Measurements from ENCODE around the gene GREB1L. TPM values are rescaled to one million over a fixed set of nuclear protein-coding genes. Genes with fewer than 3 reads are reported as not detected.

Gene GREB1L
- polyA plus RNA-seq, 3 donors = 0.21 to 4.5 (median 3.8) TPM

- no peak overlapping the region for H3K27ac ChIP-seq (ENCODE audit: low read depth, low read length)
- WGBS, 3 donors = 90 to 95% (median 94%) methylated on average over 15 of the region's 15 CpGs
Measured at GRCh38 chr18:21489919-21490495, 248.0 kb downstream of the GREB1L start.

GRCh38 chr18:21490748-21491147, 248.7 kb downstream of the GREB1L start:
- 71 to 80% (median 75%) methylated on average over 4 of the region's 4 CpGs for WGBS, 3 donors
- H3K27ac ChIP-seq (ENCODE audit: low read depth, low read length) = no peak overlapping the region

GRCh38 chr18:21496277-21496835, 254.3 kb downstream of the GREB1L start:
- 60 to 86% (median 80%) methylated on average over 12 of the region's 12 CpGs for WGBS, 3 donors
- no peak overlapping the region for H3K27ac ChIP-seq (ENCODE audit: low read depth, low read length)

- H3K27ac ChIP-seq (ENCODE audit: low read depth, low read length) = no peak overlapping the region
- WGBS, 3 donors = 89 to 94% (median 90%) methylated on average over 14 to 16 of the region's 16 CpGs
Measured at GRCh38 chr18:21499997-21500396, 258.0 kb downstream of the GREB1L start.

GRCh38 chr18:21502661-21503060, 260.6 kb downstream of the GREB1L start:
- H3K27ac ChIP-seq (ENCODE audit: low read depth, low read length) = no peak overlapping the region
- 86 to 92% (median 89%) methylated on average over 7 of the region's 7 CpGs for WGBS, 3 donors

- no peak overlapping the region for H3K27ac ChIP-seq (ENCODE audit: low read depth, low read length)
- 86 to 92% (median 89%) methylated on average over 13 of the region's 13 CpGs for WGBS, 3 donors
Measured at GRCh38 chr18:21507913-21508701, 266.1 kb downstream of the GREB1L start.

GRCh38 chr18:21509062-21509461, 267.0 kb downstream of the GREB1L start:
- WGBS, 3 donors = 82 to 86% (median 82%) methylated on average over 5 of the region's 5 CpGs
- no peak overlapping the region for H3K27ac ChIP-seq (ENCODE audit: low read depth, low read length)

- WGBS, 3 donors = 97 to 98% (median 97%) methylated on average over 2 of the region's 2 CpGs
Measured at GRCh38 chr18:21513292-21513691, 271.3 kb downstream of the GREB1L start.

GRCh38 chr18:21513741-21514140, 271.7 kb downstream of the GREB1L start:
- 89 to 97% (median 95%) methylated on average over 5 of the region's 5 CpGs for WGBS, 3 donors
- no peak overlapping the region for H3K27ac ChIP-seq (ENCODE audit: low read depth, low read length)

More at GRCh38 chr18:21513292-21513691, 271.3 kb downstream of the GREB1L start:
- H3K27ac ChIP-seq (ENCODE audit: low read depth, low read length) = no peak overlapping the region

GRCh38 chr18:21522530-21522929, 280.5 kb downstream of the GREB1L start:
- no peak overlapping the region for H3K27ac ChIP-seq (ENCODE audit: low read depth, low read length)
- WGBS, 3 donors = 92 to 97% (median 95%) methylated on average over 6 of the region's 6 CpGs

GRCh38 chr18:21525916-21526315, 283.9 kb downstream of the GREB1L start:
- WGBS, 3 donors = 77 to 83% (median 80%) methylated on average over 2 of the region's 2 CpGs
- no peak overlapping the region for H3K27ac ChIP-seq (ENCODE audit: low read depth, low read length)

GRCh38 chr18:21526463-21526862, 284.4 kb downstream of the GREB1L start:
- WGBS, 3 donors = 67 to 90% (median 87%) methylated on average over 2 of the region's 2 CpGs
- H3K27ac ChIP-seq (ENCODE audit: low read depth, low read length) = no peak overlapping the region

- no peak overlapping the region for H3K27ac ChIP-seq (ENCODE audit: low read depth, low read length)
- 23 to 91% (median 86%) methylated on average over 1 of the region's 1 CpG for WGBS, 3 donors
Measured at GRCh38 chr18:21534327-21534726, 292.3 kb downstream of the GREB1L start.

GRCh38 chr18:21538230-21538629, 296.2 kb downstream of the GREB1L start:
- WGBS, 3 donors = 33 to 93% (median 93%) methylated on average over 3 of the region's 3 CpGs

GRCh38 chr18:21546423-21546822, 304.4 kb downstream of the GREB1L start:
- no peak overlapping the region for H3K27ac ChIP-seq (ENCODE audit: low read depth, low read length)
- 90 to 99% (median 95%) methylated on average over 5 of the region's 5 CpGs for WGBS, 3 donors

More at GRCh38 chr18:21538230-21538629, 296.2 kb downstream of the GREB1L start:
- no peak overlapping the region for H3K27ac ChIP-seq (ENCODE audit: low read depth, low read length)

GRCh38 chr18:21548647-21549046, 306.6 kb downstream of the GREB1L start:
- no peak overlapping the region for H3K27ac ChIP-seq (ENCODE audit: low read depth, low read length)
- WGBS, 3 donors = 96 to 100% (median 98%) methylated on average over 2 of the region's 2 CpGs

- H3K27ac ChIP-seq (ENCODE audit: low read depth, low read length) = no peak overlapping the region
- 87 to 95% (median 95%) methylated on average over 11 of the region's 11 CpGs for WGBS, 3 donors
Measured at GRCh38 chr18:21550510-21550970, 308.5 kb downstream of the GREB1L start.

GRCh38 chr18:21557607-21558253, 315.7 kb downstream of the GREB1L start:
- no peak overlapping the region for H3K27ac ChIP-seq (ENCODE audit: low read depth, low read length)
- 43 to 67% (median 57%) methylated on average over 6 of the region's 6 CpGs for WGBS, 3 donors

- H3K27ac ChIP-seq (ENCODE audit: low read depth, low read length) = no peak overlapping the region
Measured at GRCh38 chr18:21559195-21559594, 317.2 kb downstream of the GREB1L start.

All from adipose tissue (tissue), 3 donors.